ENCODE results near the gene CD69.
A peak's percentile ranks its signal among the peaks of the same experiment; 100 is the strongest.

The CD69 gene

DNA sequence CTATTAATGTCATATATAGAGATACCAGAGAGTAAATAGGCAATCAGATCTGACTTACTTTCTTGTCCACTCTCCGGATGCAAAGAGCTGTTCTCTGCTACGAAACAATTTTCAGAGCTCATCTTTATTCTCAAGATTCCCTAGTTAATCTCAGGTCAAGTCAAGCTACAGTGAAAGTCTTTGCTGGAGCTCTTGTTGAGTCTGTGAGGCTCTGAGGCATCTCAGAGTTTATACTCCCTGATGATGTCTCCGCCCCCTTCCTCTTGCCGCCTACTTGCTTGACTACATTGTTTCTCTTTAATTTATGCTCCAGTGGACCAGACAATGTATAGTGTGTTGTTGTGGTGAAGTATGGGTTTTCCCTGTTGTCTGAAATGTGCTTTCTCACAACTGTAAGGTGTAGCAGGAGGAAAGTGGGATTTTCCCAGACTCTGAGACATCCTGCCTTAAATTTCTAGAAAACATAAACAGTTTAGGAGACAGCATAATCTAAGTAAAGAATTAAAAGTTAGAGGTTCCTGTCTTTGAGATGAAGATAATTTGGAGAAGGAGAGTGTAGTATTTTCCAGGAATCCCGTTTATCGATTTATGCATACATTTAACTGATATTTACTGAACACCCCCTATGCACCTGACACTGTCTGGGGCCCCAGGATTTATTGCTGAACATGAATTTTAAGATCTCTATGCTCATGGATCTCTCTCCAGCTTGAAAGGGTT is at the start of gene CD69:
Gene CD69, minus strand, starts transcription at position 203 of the 720 bp plus-strand sequence. Its CDS starts 81 bp downstream, at position 122.
- DNase-seq (ENCODE audit: low spot score) = no peak

- no peak for DNase-seq (ENCODE audit: low spot score)
Observed at GRCh38 chr12:9809866-9810265, 49.2 kb upstream of the CD69 start.

GRCh38 chr12:9809338-9809737 is 48.6 kb upstream of the CD69 start:
- no peak for DNase-seq (ENCODE audit: low spot score)

DNA sequence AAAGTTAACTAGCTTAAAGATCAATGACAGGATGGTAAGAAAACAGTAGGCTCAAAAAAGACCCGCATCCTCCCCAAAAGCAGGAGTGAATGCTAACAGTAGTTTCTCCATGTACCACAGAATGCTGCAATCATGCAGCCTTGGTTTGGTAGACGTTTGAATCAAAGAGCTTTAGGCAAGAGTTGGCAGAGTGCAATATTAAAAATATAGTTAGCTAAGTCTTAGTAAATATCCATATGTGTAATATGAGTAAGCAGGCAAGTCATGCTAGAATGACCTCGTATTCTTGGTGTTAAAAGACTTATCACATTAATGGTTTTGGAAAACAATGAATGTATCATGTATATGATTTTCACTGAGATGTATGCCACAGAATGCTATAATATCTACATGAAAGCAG is 47.8 kb upstream of the CD69 start:
- DNase-seq (ENCODE audit: low spot score) = no peak

DNA sequence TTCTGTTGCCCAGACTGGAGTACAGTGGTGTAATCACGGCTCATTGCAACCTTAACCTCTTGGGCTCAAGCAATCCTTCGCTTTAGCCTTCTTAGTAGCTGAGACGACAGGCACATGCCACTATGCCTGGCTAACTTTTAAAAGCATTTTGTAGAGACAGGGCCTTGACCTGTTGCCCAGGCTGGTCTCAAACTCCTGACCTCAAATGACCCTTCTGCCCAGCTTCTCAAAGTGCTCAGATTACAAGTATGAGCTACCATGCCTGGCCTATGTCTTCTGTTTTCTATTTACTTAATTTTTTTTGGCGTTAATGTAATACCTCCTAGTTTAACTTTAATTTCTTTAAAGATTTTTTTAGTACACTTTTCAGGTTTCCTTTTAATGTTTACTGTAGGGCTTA is 46.0 kb upstream of the CD69 start:
- no peak for DNase-seq (ENCODE audit: low spot score)

- no peak for DNase-seq (ENCODE audit: low spot score)
Observed at GRCh38 chr12:9805883-9806282, 45.2 kb upstream of the CD69 start.

DNA sequence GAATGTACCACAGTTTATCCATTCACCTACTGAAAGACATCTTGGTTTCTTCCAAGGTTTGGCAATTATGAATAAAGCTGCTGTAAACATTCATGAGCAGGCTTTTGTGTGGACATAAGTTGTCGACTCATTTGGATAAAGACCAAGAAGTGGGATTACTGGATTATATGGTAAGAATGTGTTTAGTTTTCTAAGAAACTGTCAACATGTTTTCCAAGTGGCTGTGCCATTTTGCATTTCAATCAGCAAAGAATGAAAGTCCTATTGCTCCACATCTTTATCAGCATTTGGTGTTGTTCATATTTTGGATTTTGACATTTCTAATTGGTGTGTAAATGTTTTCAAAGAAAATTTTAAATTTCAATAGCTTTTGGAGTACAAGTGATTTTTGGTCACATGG is 39.3 kb upstream of the CD69 start:
- peak; percentile 1 for DNase-seq (ENCODE audit: low spot score)

- DNase-seq (ENCODE audit: low spot score) = peak; percentile 56
Observed at GRCh38 chr12:9797722-9798619, 37.3 kb upstream of the CD69 start.

GRCh38 chr12:9796971-9797370 is 36.3 kb upstream of the CD69 start:
- DNase-seq (ENCODE audit: low spot score) = no peak

GRCh38 chr12:9796346-9796745 is 35.6 kb upstream of the CD69 start:
- no peak for DNase-seq (ENCODE audit: low spot score)

GRCh38 chr12:9795945-9796344 is 35.2 kb upstream of the CD69 start:
- DNase-seq (ENCODE audit: low spot score) = no peak

DNA sequence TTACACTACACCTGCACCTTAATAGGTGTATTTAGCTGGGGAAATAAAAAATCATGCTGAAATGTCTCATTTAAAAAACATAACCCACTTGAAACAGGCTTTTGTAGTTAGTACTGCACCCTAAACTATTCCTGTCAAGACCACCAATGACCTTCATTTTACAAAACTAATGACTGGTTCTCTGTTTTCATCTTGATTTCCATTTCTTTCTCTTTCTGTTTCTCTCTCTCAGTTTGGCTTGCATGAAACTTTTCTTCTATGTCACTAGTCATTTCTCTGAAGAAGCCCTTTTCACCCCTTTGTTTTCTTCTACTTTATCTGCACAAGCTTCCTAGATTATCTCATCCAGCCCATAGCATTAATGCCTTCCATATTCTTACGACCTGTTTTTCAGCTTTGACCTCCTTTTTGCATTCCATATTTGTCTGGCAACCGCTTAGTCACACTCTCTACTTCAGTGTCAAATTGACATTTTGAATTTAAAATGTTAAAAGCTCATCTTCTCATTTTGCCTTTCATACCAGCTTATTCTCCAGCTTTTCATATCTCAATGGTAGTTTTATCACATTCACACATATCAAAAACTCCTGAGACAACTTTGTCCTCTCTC is 33.9 kb upstream of the CD69 start:
- DNase-seq (ENCODE audit: low spot score) = no peak

- DNase-seq (ENCODE audit: low spot score) = no peak
Observed at GRCh38 chr12:9793779-9794395, 33.2 kb upstream of the CD69 start.

DNA sequence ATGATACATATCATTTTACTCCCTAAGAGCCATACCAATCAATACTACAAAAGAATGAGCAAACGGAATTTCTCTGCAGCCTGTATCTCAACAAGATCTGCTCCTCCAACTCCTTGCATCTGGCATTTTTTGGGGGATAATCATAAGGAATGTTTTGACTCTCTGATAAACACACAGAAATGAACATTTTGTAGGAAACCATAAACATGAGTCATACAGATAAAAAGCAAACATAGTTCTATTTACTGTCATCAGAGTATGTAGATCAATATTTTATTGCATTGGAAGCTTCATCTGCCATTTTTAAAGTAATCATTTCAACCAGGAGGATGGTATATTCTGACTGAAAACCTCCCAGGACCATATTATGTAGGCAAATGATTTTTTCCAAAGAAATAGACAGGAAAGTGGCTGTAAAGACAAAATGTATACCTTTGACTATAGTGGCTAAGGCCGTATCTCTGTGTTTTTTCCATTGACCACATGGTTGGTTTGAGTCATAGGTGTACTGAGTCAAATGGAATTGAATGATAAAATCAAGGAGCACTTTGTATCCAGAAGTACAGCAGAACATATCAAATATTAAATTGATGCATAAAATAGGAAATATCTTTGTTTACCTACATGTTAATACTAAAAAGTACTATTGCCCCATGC is 32.4 kb upstream of the CD69 start:
- DNase-seq (ENCODE audit: low spot score) = no peak

GRCh38 chr12:9792185-9792900 is 31.6 kb upstream of the CD69 start:
- no peak for DNase-seq (ENCODE audit: low spot score)

DNA sequence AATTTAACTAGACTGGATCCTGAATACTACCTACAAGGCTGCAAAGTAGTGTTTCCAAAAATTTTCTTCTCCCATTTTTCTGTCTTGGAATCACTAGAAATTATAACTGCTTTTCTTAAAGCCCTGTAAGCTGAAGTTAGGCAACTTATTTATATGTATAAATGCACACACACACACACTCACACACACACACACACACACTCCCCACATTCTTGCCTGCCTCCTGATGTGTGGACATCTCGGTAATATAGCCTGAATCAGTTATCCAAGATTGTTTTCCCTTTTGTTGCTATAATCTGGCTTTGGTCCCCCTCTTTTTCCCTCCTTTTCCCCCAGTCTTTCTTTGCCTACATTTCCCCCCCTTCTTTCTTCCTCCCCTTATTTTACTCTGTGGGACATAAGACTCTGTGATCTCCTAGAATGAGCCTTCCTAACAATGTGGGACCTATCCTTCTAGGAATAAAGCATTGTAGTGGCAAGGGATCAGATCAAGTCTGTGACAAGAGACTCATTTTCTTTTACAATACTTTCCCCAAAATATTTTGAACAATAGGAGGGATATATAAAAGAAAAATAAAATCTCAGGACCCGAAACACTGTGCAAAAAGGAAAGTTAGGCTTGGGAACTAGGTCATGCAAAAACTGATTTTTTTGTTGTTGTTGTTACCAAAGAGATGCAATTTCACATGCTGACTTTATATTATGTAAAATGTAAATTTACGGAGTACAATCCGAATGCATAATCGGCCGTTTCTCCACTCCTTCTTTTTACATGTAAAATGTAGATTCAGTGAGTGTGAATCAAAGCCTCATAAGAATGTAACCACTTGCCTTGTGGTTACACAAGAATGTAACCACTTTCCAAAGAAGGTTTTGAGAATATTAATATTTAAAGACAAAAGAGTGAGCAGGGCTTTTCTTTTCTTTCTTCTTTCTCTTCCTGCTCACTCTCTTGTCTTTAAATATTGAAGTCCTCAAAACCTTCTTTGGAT is 26.3 kb upstream of the CD69 start:
- DNase-seq (ENCODE audit: low spot score) = no peak

DNA sequence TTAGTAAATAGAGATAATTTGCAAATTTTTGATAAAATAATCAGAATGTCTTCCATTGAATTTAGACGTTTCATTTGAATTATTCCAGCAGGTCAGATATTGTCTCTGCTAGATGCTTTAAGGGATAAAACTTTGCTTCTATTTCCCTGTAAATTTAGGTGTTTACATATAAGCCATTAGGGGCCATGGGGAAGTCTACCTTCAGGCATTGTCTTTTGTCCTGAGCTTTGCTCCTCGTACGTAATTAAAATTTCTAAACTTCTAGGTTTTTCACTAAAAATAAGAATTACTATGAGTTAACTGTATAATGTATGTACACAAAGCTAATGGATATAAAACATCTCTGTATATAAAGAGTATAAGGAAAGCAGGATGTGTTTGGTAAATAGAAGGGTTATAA is 24.1 kb upstream of the CD69 start:
- DNase-seq (ENCODE audit: low spot score) = no peak

DNA sequence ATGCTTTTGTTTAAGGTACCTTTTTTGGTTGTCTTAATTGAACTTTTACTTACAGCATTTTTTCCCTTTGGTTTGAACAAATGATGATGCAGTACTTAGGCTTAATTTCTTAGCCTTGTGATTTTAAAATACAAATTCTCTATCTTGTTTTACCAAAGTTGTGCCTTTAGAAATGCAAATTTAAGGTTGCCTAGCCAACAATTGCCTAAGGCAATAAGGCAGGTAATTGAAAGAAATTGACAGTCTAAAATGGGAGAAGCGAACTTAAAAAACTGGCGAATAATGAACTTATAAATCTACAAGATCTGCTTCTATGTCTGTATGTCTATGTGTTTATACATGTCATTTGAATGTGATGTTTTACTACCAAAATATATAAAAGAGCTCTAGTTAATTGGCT is 23.6 kb upstream of the CD69 start:
- no peak for DNase-seq (ENCODE audit: low spot score)

- DNase-seq (ENCODE audit: low spot score) = no peak
Observed at GRCh38 chr12:9782547-9783382, 22.1 kb upstream of the CD69 start.
